Left forelimb (tissue), 1 donor: ENCODE data around the gene ZNF516.
A peak's percentile ranks its signal among the peaks of the same experiment; 100 is the strongest.

Experiments
- DNase-seq: peaks from one replicate; pipeline ENCODE4 v3.0.0-alpha.2; 2018; ENCODE audit warnings: low spot score

Gene ZNF516

DNA sequence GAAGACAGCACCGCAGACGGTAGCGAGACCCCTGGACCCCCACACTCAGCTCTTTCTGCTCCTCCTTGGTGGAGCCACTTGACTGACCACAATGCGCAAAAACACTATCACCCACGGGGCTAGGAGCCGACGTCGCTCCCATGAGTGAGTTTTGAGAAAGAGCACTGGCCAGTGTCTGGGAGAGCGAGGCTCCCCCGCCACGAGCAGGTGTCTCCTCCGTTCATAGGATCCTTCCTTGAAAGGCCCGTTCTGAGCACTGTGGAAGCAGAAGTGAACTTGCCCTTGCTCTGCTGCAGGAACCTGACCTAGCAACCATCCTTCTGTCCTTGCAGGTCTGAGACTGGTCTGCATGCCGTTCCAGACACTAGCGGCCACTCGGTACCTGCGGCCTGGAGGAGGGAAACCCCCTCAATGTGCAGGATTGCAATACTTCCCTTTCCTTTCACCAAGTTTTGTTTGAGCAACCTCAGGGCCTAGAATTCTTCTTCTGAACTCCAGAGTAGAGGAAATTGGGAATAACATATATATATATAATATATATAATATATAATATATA is 12.9 kb upstream of the ZNF516 start:
- no peak for DNase-seq

- no peak for DNase-seq
These were observed 12.1 kb upstream of the ZNF516 start for GRCh38 chr18:76506974-76507764.

GRCh38 chr18:76506395-76506794 is 11.4 kb upstream of the ZNF516 start:
- DNase-seq = no peak

- no peak for DNase-seq
These were observed 10.6 kb upstream of the ZNF516 start for GRCh38 chr18:76505614-76506013.

GRCh38 chr18:76504749-76505148 is 9.7 kb upstream of the ZNF516 start:
- no peak for DNase-seq

DNA sequence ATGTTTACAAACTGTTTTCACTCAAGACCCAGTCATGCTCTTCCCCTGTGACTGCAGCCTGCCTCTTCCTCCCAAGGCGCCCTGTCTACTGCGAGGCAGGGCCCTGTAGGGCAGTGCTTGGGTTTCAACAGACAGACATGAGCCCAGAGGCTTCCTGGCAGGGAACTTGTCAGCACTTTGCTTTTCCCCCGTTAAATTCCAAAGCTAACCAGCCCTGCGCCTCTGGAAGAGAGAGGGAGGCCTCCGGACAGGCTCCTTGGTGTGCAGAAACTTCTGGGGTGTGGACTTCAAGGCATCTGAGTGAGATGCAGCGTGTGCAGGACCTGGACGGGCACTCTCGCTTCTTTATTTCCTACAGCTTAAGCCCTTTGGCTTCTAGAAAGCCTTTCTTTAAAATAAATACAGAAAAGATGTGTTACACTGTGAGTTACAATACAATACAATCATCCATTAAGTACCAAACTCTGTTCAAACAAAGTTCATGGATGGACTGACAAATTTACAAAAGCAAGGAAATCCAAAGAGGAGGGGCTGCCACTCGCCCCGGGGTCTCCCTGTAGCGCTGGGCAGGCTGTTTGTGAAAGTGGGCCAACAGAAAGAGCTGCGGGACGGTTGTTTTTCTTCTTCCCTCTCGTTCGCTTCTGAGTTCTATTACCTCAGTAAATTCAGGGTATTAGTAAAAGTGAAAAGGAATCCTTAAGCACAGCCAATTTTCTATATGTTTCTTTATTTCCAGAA is 8.8 kb upstream of the ZNF516 start:
- DNase-seq = no peak

DNA sequence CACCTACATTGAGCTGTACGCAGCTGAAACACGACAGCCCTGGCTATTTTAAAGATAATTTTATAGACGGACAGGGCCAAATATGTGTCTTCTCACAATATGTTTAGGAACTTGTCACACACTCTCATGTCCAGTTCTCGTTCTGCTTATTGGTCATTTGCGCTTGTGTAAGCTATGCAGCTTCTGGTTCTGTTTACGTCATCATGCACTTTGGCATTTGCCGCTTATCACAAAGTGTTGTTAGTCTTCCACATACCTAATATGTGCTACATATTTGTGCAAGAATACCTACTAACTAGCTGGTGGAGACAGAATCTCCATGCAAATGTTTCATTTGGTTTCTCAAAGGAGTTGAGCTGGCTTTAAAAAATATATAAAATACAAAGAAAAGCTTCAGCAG is 7.5 kb upstream of the ZNF516 start:
- DNase-seq = no peak

GRCh38 chr18:76499637-76500340 is 4.7 kb upstream of the ZNF516 start:
- DNase-seq = no peak

- DNase-seq = no peak
These were observed 4.0 kb upstream of the ZNF516 start for GRCh38 chr18:76499021-76499420.

GRCh38 chr18:76498064-76498463 is 3.0 kb upstream of the ZNF516 start:
- DNase-seq = no peak

GRCh38 chr18:76497021-76497420 is 2.0 kb upstream of the ZNF516 start:
- DNase-seq = no peak

GRCh38 chr18:76496194-76496890 is 1.3 kb upstream of the ZNF516 start:
- DNase-seq = peak; percentile 83

GRCh38 chr18:76495435-76496193 is 572 bp upstream of the ZNF516 start:
- no peak for DNase-seq

DNA sequence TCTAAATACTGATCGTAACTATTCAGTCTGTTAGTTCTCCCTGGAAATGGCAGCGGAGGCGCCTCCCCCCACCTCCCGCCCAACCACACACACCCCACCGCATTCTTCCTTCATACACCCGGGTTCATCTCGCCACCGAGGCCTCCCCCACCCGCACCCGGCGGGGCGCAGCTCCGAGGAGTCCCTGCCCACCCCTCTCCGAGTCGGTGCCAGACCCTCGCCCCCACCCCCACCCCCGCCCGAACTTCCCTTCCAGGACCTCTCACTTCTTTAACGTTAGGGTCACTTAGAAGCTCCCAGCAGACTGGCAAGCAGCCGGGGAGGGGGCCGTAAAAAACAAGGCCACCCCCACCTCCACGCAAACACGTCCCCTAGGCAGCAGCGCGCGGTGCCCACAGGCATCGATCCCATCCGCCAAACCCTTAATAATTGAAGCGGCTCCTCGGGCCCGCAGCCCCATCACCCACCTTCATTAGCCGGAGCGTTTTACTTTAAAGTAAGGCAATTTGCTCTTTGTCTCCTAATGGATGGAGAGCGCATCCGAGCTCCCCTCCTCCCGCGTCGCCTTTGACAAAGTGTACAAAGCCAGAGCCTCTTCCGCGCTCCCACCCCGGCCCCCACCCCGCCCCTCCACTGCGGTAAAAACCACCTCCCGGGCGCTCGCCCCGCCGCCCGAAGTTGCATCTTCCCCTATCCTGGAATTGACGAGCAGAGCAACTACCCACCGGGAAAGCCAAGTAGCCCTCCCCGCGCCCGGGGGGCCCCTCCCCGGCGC is 624 bp downstream of the ZNF516 start:
- DNase-seq = peak; percentile 79

DNA sequence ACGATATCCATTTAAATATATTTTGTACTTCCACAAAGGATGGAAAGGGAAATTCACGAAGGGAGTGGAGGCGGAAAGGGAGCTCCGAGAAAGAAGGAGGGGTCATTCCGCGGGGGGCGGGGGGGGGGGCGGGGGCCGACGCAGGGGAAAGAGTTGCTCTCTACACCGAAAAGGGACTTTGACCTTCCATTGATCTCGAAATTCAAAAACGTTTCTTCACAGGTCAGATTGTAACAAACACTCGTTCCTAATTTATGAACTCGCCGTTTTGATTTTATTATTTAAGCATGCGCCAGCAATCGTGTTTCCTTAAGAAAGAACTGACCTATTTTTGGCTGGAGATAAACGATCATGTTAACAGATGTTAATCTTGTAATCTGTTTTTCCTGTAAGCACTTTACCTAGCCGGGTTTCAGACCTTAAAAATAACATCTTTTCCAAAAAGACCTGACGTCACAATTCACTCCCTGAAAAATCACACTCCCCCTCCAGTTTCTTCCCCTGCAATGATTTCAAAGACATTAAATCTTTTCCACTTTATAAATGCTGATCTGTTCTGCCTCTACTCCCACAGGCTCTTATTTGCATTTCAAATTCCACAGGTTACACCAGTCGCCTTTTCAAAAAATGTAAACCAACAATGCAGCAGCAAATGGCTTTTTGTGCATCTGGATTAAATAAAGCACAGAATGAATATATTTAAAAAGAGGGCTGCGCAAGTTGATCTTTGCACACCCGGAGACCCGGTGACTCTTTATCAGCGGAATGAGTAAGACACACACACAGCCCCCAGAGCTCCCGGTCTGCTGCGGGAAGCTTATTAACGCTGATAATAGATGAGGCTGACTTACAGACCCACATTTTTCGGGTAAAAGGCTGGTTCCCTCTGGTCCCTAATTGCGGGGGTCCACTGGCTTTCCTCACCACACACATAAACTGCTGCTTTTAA is 1.6 kb downstream of the ZNF516 start:
- peak; percentile 91 for DNase-seq

GRCh38 chr18:76492669-76493212 is 2.3 kb downstream of the ZNF516 start:
- peak; percentile 99 for DNase-seq

DNA sequence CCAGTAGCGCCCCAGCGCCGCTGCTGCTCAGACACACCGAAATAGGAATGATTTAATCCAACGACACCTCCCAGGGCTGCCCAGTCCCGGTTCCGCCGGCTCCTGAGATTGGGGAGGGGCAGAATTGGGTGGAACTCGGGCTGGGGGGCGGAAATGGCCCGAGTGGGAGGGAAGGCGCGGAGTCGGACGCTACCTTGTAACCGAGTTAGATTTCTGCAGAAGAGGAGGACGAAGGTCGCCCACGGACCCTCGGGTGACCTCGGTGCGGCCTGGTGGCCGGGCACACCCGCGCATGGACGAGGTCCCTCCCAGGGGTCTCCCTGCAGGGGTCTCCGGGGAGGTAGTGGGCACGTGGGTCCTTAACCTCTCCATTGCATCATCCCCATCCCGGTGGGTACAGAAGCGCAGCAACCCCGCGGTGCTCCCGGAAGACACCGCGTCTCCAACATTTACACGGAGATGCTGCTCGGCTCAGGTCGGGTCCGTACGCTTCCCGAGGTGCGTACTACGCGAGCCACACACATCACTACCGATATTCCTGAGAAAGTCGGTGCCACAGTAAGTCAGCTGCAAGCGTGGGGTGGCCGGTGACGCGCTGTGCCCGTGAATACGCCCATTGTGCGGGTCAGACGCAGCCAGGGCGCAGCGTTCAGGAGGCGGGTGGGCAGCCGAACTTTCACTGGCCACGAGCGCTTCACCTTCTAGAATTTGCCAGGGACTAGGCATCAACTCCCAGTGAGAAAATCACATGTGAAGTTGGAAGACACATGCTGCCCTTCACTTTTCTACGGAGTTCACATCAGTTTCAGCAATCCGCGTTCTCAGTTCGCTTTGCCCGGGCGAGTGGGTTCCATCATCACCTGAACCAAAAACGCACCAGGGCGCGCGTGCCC is 3.0 kb downstream of the ZNF516 start:
- DNase-seq = no peak

DNA sequence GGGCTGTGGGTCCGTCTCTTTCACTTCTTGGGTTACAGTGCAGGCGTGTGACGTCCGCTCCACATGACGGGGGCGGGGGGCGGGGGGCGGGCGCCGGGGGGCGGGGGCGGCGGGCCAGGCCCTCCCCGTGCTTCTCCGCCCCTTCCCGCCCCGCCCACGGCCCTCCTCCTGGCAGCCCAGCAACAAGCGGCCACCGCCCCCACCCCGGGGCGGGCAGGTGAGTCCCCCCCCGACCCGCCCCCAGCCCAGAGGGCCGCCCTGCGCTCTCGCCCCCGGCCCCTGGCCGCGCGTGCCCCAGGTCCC is 3.6 kb downstream of the ZNF516 start:
- DNase-seq = peak; percentile 90
